Activated T-helper 9 cell treated with anti-CD3 and anti-CD28 coated beads, Interleukin-2, amount 50 U/mL, for 16 hours (primary cell): Measurements from ENCODE around the gene CCT6B.
"Not testable (repeated sequence)": the region's sequence is repeated elsewhere in the genome, so short reads cannot be mapped to it uniquely, and the experiment has no call there.

ENCODE experiments used
- DNase-seq: peaks from one replicate; pipeline ENCODE4 v3.0.0-alpha.2; 2020; ENCODE audit warnings: low read depth

CCT6B gene

GRCh38 chr17:34980681-34981537, 19.6 kb upstream of the CCT6B start:
- peak; percentile 69 for DNase-seq

GRCh38 chr17:34980353-34980680, 19.1 kb upstream of the CCT6B start, which contains the start of gene LIG3:
LIG3 (plus strand) TSS chr17:34980512; CDS start chr17:34983006, 2,494 bp downstream.
- DNase-seq, result peak; percentile 89

GRCh38 chr17:34979650-34980352, 18.5 kb upstream of the CCT6B start:
- DNase-seq, result no peak

GRCh38 chr17:34979153-34979552, 17.9 kb upstream of the CCT6B start:
- DNase-seq, result no peak

GRCh38 chr17:34974794-34975785, 13.8 kb upstream of the CCT6B start:
- no peak for DNase-seq

GRCh38 chr17:34974179-34974578, 12.9 kb upstream of the CCT6B start:
- DNase-seq, result no peak

- no peak for DNase-seq
Measured at GRCh38 chr17:34958438-34958837, 2.8 kb downstream of the CCT6B start.

GRCh38 chr17:34950780-34951179, 10.5 kb downstream of the CCT6B start:
- DNase-seq, result not testable (repeated sequence)

GRCh38 chr17:34930283-34930682, 31.0 kb downstream of the CCT6B start:
- DNase-seq, result no peak

GRCh38 chr17:34926661-34927060, 34.6 kb downstream of the CCT6B start:
- DNase-seq, result no peak

GRCh38 chr17:34920676-34921075, 40.6 kb downstream of the CCT6B start:
- no peak for DNase-seq

- DNase-seq, result no peak
Measured at GRCh38 chr17:34917381-34917780, 43.9 kb downstream of the CCT6B start.

GRCh38 chr17:34916120-34916519, 45.1 kb downstream of the CCT6B start:
- no peak for DNase-seq

GRCh38 chr17:34913001-34913400, 48.3 kb downstream of the CCT6B start:
- no peak for DNase-seq

- no peak for DNase-seq
Measured at GRCh38 chr17:34909040-34909439, 52.2 kb downstream of the CCT6B start.

GRCh38 chr17:34902831-34903547, 58.3 kb downstream of the CCT6B start:
- no peak for DNase-seq

GRCh38 chr17:34899643-34900291, 61.5 kb downstream of the CCT6B start:
- no peak for DNase-seq

- no peak for DNase-seq
Measured at GRCh38 chr17:34895383-34895782, 65.9 kb downstream of the CCT6B start.

GRCh38 chr17:34894964-34895363, 66.3 kb downstream of the CCT6B start:
- DNase-seq, result no peak

- DNase-seq, result no peak
Measured at GRCh38 chr17:34892461-34893249, 68.6 kb downstream of the CCT6B start.
